Coronary artery (tissue), 2 donors: Measurements from ENCODE around the gene C11orf71.
A peak's percentile ranks its signal among the peaks of the same experiment; 100 is the strongest.

ENCODE experiments used
- DNase-seq: peaks from one replicate; pipeline ENCODE4 v3.0.0-alpha.2; 2017; ENCODE audit warnings: low spot score
- H3K27ac ChIP-seq, 2 donors: fragments of 200-600 bp; sonication (generic); one replicate each; pipeline ENCODE4 v1.5.1; 2016 to 2019
- H3K4me3 ChIP-seq: fragments of 200-600 bp; sonication (generic); 2 replicates; pipeline ENCODE4 v1.5.1; 2016; ENCODE audit warnings: mild to moderate bottlenecking, moderate library complexity
- CTCF ChIP-seq: fragments of 200-600 bp; sonication (generic); IDR thresholded peaks from one replicate; pipeline ENCODE4 v1.5.1; 2019; ENCODE audit warnings: antibody characterized with exemption

The C11orf71 gene

GRCh38 chr11:114441921-114442320 lies 41.6 kb upstream of the C11orf71 start:
- Histone ChIP-seq H3K27ac (no peak overlapping the region), H3K4me3 (no peak overlapping the region)
- TF ChIP-seq CTCF, result no peak
- DNase-seq, result no peak

GRCh38 chr11:114440971-114441763 lies 40.9 kb upstream of the C11orf71 start:
- no peak for TF ChIP-seq CTCF
- no peak for DNase-seq
- Histone ChIP-seq H3K27ac (peak overlapping the region; percentile 4 to 77), H3K4me3 (peak overlapping the region; percentile 94)

- Histone ChIP-seq H3K4me3 (peak overlapping the region; percentile 94), H3K27ac (peak overlapping the region; percentile 77 to 88)
- TF ChIP-seq CTCF, result no peak
- no peak for DNase-seq
These were observed 40.0 kb upstream of the C11orf71 start for GRCh38 chr11:114440121-114440860.

- Histone ChIP-seq H3K27ac (peak within 1 kb of the TSS; percentile 77 to 88), H3K4me3 (peak within 1 kb of the TSS; percentile 94)
- no peak for TF ChIP-seq CTCF
- DNase-seq, result peak; percentile 94
These were observed 39.2 kb upstream of the C11orf71 start, which contains the start of gene REXO2 for GRCh38 chr11:114439229-114440120. REXO2 (plus strand) TSS chr11:114439467; CDS start chr11:114439529, 62 bp downstream.

- no peak overlapping the region for H3K27ac ChIP-seq
- TF ChIP-seq CTCF, result no peak
These were observed 38.0 kb upstream of the C11orf71 start for GRCh38 chr11:114438303-114438702.

GRCh38 chr11:114433376-114433775 lies 33.1 kb upstream of the C11orf71 start:
- no peak for TF ChIP-seq CTCF
- no peak overlapping the region for H3K27ac ChIP-seq
- DNase-seq, result no peak
- H3K4me3 ChIP-seq, result no peak overlapping the region

More at GRCh38 chr11:114438303-114438702, 38.0 kb upstream of the C11orf71 start:
- no peak overlapping the region for H3K4me3 ChIP-seq
- no peak for DNase-seq
